Upper lobe of right lung (tissue), 1 donor: ENCODE data around the gene SYT5. TPM values are rescaled to one million over a fixed set of nuclear protein-coding genes. Genes with fewer than 3 reads are reported as not detected.

ENCODE experiments used
- ATAC-seq: fragments of 200-7000 bp; cut with Tn5 transposase; one replicate; pipeline ENCODE4 v1.9.1; 2020; ENCODE audit warnings: mild to moderate bottlenecking, moderate library complexity
- DNase-seq: peaks from one replicate; pipeline ENCODE4 v3.0.0-alpha.2; 2020
- H3K27ac ChIP-seq: fragments of 200-600 bp; one replicate; pipeline ENCODE4 v1.8.0; 2022
- H3K27me3 ChIP-seq: fragments of 200-600 bp; one replicate; pipeline ENCODE4 v1.8.0; 2022; ENCODE audit warnings: mild to moderate bottlenecking
- H3K36me3 ChIP-seq: fragments of 200-600 bp; one replicate; pipeline ENCODE4 v1.8.0; 2022
- H3K4me1 ChIP-seq: fragments of 200-600 bp; one replicate; pipeline ENCODE4 v1.8.0; 2022
- H3K4me3 ChIP-seq: fragments of 200-600 bp; one replicate; pipeline ENCODE4 v1.8.0; 2022; ENCODE audit warnings: mild to moderate bottlenecking
- H3K9me3 ChIP-seq: fragments of 200-600 bp; one replicate; pipeline ENCODE4 v1.8.0; 2022
- intact Hi-C: fragments of 100-400 bp; cut with DNase I; formaldehyde crosslinking; loops from one replicate; pipeline ENCODE4 v1.11.0; 2022
- total RNA-seq: library from RNA; stranded (reverse); fragmentation: NEBNext Ultra II Directional; extraction: Animal tissue kit (Norgen Biotek cat#: 25700); gene quantifications from one replicate; pipeline ENCODE4 v1.2.1, GENCODE V29; 2021
- TF ChIP-seq, protein P1 (sequence below): fragments of 200-600 bp; IDR thresholded peaks from one replicate; pipeline ENCODE4 v1.8.0; 2022; ENCODE audit warnings: antibody characterized with exemption
- donor health status: DM: no; HTN: yes; CAD: no; lungs with severe emphysema.

The SYT5 gene
- total RNA-seq, 1 donor from 2014 or later = not detected

DNA sequence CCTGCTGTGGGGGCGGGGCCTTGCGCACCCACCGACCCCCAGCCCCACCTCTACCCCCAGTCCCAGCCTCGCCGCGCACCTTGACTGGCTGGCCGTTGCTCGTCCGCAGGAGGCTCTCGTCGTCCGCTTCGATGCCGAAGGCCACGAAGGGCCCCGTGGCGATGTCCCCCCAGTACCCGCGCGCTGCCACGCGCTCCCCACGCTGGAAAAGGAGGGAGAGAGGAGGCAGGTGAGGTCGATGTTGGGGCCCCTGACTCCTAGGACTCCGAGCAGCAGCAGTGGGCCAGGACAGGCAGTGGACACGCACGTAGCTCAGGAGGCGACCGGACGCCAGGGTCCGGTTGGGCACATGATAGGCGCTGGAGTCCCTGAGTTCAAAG, 19.1 kb downstream of the SYT5 start:
- DNase-seq (no peak), ATAC-seq (no peak)
- no peaks in the 10 kb centered on the region for H3K4me1 ChIP-seq
- no peaks in the 10 kb centered on the region for H3K9me3 ChIP-seq
- H3K27ac ChIP-seq = no peak overlapping the region
- no peaks in the 10 kb centered on the region for H3K36me3 ChIP-seq
- intact Hi-C loops = no loop called here
- no peak overlapping the region for H3K4me3 ChIP-seq
- peaks cover 70% of the 10 kb centered on the region for H3K27me3 ChIP-seq
- TF ChIP-seq, protein P1, sequence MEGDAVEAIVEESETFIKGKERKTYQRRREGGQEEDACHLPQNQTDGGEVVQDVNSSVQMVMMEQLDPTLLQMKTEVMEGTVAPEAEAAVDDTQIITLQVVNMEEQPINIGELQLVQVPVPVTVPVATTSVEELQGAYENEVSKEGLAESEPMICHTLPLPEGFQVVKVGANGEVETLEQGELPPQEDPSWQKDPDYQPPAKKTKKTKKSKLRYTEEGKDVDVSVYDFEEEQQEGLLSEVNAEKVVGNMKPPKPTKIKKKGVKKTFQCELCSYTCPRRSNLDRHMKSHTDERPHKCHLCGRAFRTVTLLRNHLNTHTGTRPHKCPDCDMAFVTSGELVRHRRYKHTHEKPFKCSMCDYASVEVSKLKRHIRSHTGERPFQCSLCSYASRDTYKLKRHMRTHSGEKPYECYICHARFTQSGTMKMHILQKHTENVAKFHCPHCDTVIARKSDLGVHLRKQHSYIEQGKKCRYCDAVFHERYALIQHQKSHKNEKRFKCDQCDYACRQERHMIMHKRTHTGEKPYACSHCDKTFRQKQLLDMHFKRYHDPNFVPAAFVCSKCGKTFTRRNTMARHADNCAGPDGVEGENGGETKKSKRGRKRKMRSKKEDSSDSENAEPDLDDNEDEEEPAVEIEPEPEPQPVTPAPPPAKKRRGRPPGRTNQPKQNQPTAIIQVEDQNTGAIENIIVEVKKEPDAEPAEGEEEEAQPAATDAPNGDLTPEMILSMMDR = no peak

GRCh38 chr19:55160128-55160985, 19.7 kb downstream of the SYT5 start:
- TF ChIP-seq, protein P1 = peak; percentile 79
- intact Hi-C loops = no loop called here
- H3K27me3 ChIP-seq = peaks cover 66% of the 10 kb centered on the region

DNA sequence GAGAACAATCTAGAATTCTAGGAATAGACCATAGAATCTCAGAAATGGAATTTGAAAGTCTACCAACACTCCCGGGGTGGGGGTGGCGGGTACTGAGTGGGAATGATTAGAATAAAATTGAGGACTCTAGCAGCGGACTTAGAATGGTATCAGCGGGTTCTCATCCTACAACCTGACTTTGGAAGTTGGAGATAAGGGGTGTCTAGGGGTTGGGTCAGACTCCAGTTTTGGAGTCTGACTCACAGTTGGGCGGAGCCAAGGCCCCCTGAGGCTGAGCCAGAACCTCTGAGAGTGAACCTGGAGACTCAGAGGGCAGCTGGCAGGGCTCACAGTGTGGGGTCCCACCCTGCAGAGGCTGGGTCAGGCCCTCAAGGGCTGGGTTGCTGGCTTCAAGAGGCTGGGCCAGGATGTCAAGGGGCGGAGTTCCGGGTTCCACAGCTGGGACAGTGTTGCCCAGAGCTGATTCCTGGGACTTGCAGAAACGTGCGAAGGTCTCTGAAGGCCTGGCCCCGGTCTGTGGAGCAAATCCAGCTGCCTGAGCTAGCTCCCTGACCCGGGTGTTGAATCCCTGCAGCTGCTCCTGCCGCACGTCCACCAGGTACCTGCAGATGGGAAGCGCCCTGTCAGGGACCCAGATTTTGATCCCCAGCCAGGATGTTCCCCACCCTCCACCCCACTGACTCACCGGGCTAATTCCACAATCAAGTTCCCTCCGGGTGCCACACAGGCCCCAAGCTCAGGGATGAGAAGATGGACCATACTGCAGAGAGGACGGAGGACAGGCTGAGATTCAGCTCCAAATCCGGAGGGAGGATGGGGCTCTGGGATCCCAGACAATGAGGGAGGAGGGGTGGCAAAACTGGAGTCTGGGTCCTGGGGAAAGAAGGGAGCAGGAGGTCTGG, 21.0 kb downstream of the SYT5 start:
- H3K27ac ChIP-seq = no peak overlapping the region
- no peak for ATAC-seq

More at GRCh38 chr19:55160128-55160985, 19.7 kb downstream of the SYT5 start:
- peak; percentile 96 for ATAC-seq
- no peak overlapping the region for H3K4me3 ChIP-seq
- DNase-seq = peak; percentile 95
- H3K36me3 ChIP-seq = no peaks in the 10 kb centered on the region
- no peak overlapping the region for H3K27ac ChIP-seq
- no peaks in the 10 kb centered on the region for H3K9me3 ChIP-seq
- no peaks in the 10 kb centered on the region for H3K4me1 ChIP-seq

GRCh38 chr19:55158423-55158822, 21.7 kb downstream of the SYT5 start:
- Histone ChIP-seq H3K4me3 (no peak overlapping the region), H3K27ac (no peak overlapping the region), H3K27me3 (peaks cover 51% of the 10 kb centered on the region), H3K4me1 (no peaks in the 10 kb centered on the region), H3K9me3 (no peaks in the 10 kb centered on the region), H3K36me3 (no peaks in the 10 kb centered on the region)
- DNase-seq (no peak), ATAC-seq (no peak)
- intact Hi-C loops = no loop called here
- TF ChIP-seq, protein P1 = no peak

More for the DNA sequence above, 21.0 kb downstream of the SYT5 start:
- intact Hi-C loops = no loop called here
- Histone ChIP-seq H3K4me1 (no peaks in the 10 kb centered on the region), H3K27me3 (peaks cover 57% of the 10 kb centered on the region), H3K9me3 (no peaks in the 10 kb centered on the region), H3K4me3 (no peak overlapping the region), H3K36me3 (no peaks in the 10 kb centered on the region)
- no peak for DNase-seq
- TF ChIP-seq, protein P1 = no peak

- Histone ChIP-seq H3K4me3 (no peak within 1 kb of the TSS), H3K9me3 (no peaks in the 10 kb centered on the region), H3K27ac (no peak within 1 kb of the TSS), H3K27me3 (peaks cover 40% of the 10 kb centered on the region), H3K4me1 (no peaks in the 10 kb centered on the region), H3K36me3 (no peaks in the 10 kb centered on the region)
- TF ChIP-seq, protein P1 = no peak
- DNase-seq = no peak
- intact Hi-C loops = no loop called here
- ATAC-seq = no peak
Measured at GRCh38 chr19:55157064-55157908, 22.8 kb downstream of the SYT5 start, which contains the start of gene TNNI3. Gene TNNI3, minus strand, starts transcription at chr19:55157732. Its CDS starts 143 bp downstream, at chr19:55157589.
